Activated CD8-positive, alpha-beta T cell treated with anti-CD3 and anti-CD28 coated beads, Interleukin-2, amount 10 ng/mL, durations not matched to agents 7 days and 5 days (primary cell): ENCODE measurements around the gene ALKBH8. TPM values are rescaled to one million over a fixed set of nuclear protein-coding genes. Genes with fewer than 3 reads are reported as not detected.
"Not testable (repeated sequence)": the region's sequence is repeated elsewhere in the genome, so short reads cannot be mapped to it uniquely, and the experiment has no call there.

Experiments used
- ATAC-seq: fragments of 150-1000 bp; cut with Tn5 transposase; one replicate; pipeline ENCODE4 v1.10.0; 2021; ENCODE audit warnings: moderate library complexity
- CTCF ChIA-PET: fragments of 350-600 bp; sonication (Branson Sonifier 250); formaldehyde crosslinking; loops from one replicate; lab custom pipeline; 2021; ENCODE audit warnings: antibody characterized with exemption; lab: Charles Lee
- POLR2A ChIA-PET: fragments of 350-600 bp; sonication (Branson Sonifier 250); formaldehyde crosslinking; loops from one replicate; lab custom pipeline; 2021; ENCODE audit warnings: antibody characterized with exemption; lab: Charles Lee
- DNase-seq: peaks from one replicate; pipeline ENCODE4 v3.0.0-alpha.2; 2020
- H3K27ac Mint-ChIP-seq: one replicate; pipeline ENCODE4 v1.8.0; 2021; ENCODE audit warnings: mild to moderate bottlenecking, mixed read lengths
- H3K27me3 Mint-ChIP-seq: one replicate; pipeline ENCODE4 v1.8.0; 2021; ENCODE audit warnings: low read depth, mixed read lengths
- H3K36me3 Mint-ChIP-seq: one replicate; pipeline ENCODE4 v1.8.0; 2021; ENCODE audit warnings: low read depth, mixed read lengths
- H3K4me1 Mint-ChIP-seq: one replicate; pipeline ENCODE4 v1.8.0; 2021; ENCODE audit warnings: low read depth, mixed read lengths
- H3K4me3 Mint-ChIP-seq: one replicate; pipeline ENCODE4 v1.8.0; 2021; ENCODE audit warnings: mild to moderate bottlenecking, mixed read lengths
- H3K9me3 Mint-ChIP-seq: one replicate; pipeline ENCODE4 v1.8.0; 2022; ENCODE audit warnings: mixed read lengths; ENCODE audit not compliant: insufficient read depth
- total RNA-seq, 2 experiments: library from RNA; stranded (reverse); gene quantifications; one replicate each; pipeline ENCODE4 v1.2.3, GENCODE V29; 2021

ALKBH8 gene
- total RNA-seq, 2 experiments from 2014 or later, result 11.1 to 11.3 TPM

DNA sequence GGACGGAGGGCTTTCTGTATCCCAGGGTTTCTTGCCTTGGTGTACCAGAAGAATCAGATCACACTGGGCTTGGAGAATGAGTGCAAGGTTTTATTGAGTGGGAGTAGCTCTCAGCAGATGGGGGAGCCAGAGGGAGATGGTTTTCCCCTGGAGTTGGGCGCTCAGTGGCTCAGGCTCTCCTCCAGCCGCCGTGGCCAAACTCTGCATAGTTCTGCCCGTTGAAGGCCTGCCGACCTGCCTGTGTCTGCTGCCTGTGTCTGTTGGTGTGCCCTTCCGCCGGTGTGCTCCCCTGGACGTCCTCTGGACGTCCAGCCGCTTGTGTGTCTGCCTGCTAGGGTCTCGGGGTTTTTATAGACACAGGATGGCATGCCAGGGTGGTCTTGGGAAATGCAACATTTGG lies 4.5 kb upstream of the ALKBH8 start:
- CTCF ChIA-PET, result interaction anchor here (6.7 kb wide), 1 partner anchor 119 kb away, joined by 42 read pairs; no protein-coding TSS in a partner anchor
- no peak overlapping the region for H3K4me3 Mint-ChIP-seq
- no peak for DNase-seq
- POLR2A ChIA-PET, result no interaction called here
- no peaks in the 10 kb centered on the region for H3K9me3 Mint-ChIP-seq
- peaks cover 25% of the 10 kb centered on the region for H3K4me1 Mint-ChIP-seq
- no peak overlapping the region for H3K27ac Mint-ChIP-seq
- H3K36me3 Mint-ChIP-seq, result no peaks in the 10 kb centered on the region
- ATAC-seq, result no peak
- peaks cover 10% of the 10 kb centered on the region for H3K27me3 Mint-ChIP-seq

DNA sequence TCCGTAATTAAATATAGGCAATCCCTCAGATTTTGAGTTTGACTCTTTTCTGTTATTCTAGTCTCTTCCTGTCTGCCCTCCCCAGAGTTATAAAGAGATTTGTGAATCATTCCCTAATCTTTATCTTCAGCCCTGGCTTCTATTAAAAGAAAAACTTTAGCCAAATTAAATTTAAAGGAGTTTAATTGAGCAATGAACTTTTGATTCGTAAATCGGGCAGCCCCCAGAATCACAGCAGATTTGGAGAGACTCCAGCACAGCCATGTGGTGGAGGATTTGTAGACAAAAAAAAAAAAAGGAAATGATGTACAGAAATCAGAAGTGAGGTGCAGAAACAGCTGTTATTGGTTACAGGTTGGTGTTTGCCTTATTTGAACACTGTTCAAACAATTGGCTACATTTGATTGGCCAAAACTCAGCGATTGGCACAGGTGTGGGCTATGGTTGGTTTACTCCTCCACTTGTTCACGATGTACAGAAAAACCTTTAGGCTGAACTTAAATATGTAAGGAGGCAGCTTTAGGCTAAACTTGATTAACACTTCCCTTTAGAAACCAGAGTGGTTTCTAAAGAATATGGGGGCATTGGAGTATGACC lies 2.3 kb upstream of the ALKBH8 start:
- no peak overlapping the region for H3K27ac Mint-ChIP-seq
- no peaks in the 10 kb centered on the region for H3K36me3 Mint-ChIP-seq
- ATAC-seq, result no peak
- H3K4me1 Mint-ChIP-seq, result peaks cover 40% of the 10 kb centered on the region
- peaks cover 7% of the 10 kb centered on the region for H3K27me3 Mint-ChIP-seq
- no peaks in the 10 kb centered on the region for H3K9me3 Mint-ChIP-seq
- CTCF ChIA-PET, result interaction anchor here (0.7 to 7.5 kb wide), 5 partner anchors 9 to 204 kb away, joined by 4 to 95 read pairs (median 7); no protein-coding TSS in a partner anchor
- POLR2A ChIA-PET, result no interaction called here
- H3K4me3 Mint-ChIP-seq, result no peak overlapping the region
- no peak for DNase-seq

DNA sequence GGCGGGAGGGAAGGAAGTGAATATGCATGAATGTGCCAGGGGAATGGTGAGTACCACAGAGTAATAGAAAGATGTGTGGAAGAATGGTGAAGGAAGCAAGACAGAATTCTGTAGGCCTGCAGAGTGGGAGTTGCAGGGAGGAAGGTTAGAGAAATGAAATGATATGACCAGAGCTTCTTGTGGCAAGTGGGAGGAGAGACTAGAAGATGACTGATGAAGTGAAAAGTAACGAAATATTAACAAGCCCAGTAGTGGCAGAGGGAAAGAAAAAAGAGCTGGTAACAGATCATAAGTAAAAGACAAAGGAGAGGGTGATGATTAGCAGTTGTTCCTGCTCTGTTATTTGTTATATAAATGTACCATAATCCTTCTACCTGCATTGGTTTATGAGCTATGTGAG lies 1.0 kb upstream of the ALKBH8 start:
- Mint-ChIP-seq H3K4me3 (peak overlapping the region; percentile 87), H3K27ac (peak overlapping the region; percentile 94), H3K27me3 (peaks cover 3% of the 10 kb centered on the region), H3K36me3 (peaks cover 2% of the 10 kb centered on the region), H3K4me1 (peaks cover 49% of the 10 kb centered on the region), H3K9me3 (no peaks in the 10 kb centered on the region)
- CTCF ChIA-PET, result interaction anchor here (0.6 to 7.5 kb wide), 10 partner anchors 9 to 206 kb away, joined by 3 to 95 read pairs (median 5); no protein-coding TSS in a partner anchor
- DNase-seq (no peak), ATAC-seq (no peak)
- POLR2A ChIA-PET, result no interaction called here

DNA sequence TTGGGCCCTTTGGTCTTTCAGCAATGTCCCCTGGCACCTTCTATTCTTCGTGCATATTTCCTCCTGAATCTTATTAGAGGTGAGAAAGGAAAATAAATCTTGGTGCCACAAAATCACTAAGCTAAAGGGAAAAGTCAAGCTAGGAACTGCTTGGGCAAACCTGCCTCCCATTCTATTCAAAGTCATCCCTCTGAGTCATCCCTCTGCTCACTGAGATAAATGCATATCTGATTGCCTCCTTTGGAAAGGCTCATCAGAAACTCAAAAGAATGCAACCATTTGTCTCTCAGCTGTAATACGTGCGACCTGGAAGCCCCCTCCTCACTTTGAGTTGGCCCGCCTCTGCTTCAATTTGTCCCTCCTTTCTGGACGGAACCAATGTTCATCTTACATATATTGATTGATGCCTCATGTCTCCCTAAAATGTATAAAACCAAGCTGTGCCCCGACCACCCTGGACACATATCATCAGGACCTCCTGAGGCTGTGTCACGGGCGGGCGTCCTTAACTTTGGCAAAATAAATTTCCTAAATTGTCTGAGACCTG lies 493 bp upstream of the ALKBH8 start:
- H3K9me3 Mint-ChIP-seq, H3K36me3 Mint-ChIP-seq, DNase-seq, H3K27me3 Mint-ChIP-seq, ATAC-seq: not testable (repeated sequence)
- H3K4me1 Mint-ChIP-seq, result peaks cover 51% of the 10 kb centered on the region
- ChIA-PET POLR2A (interaction anchor here (1.0 to 1.9 kb wide), 2 partner anchors 14 to 19 kb away, joined by 3 to 4 read pairs; no protein-coding TSS in a partner anchor), CTCF (interaction anchor here (0.6 to 7.5 kb wide), 11 partner anchors 10 to 224 kb away, joined by 3 to 95 read pairs (median 3); no protein-coding TSS in a partner anchor)
- peak overlapping the region; percentile 87 for H3K4me3 Mint-ChIP-seq
- peak overlapping the region; percentile 94 for H3K27ac Mint-ChIP-seq

DNA sequence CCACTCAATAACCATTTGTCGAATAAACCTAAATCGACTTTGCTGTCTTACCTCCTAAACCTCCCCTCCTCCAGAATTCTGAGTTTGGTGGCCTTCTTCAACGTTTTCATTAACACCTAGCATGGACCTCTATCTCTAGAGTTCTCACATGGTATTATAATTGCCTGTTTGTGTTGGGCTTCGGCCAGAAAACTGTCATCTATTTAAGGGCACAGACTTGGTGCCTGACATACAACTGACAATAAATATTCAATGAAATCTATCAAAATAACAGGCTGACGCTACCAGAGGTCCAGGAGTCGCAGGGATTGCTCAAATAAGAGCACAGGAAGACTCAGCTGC lies 687 bp downstream of the ALKBH8 start:
- Mint-ChIP-seq H3K36me3 (peaks cover 5% of the 10 kb centered on the region), H3K27ac (peak overlapping the region; percentile 94), H3K4me3 (peak overlapping the region; percentile 87), H3K9me3 (no peaks in the 10 kb centered on the region), H3K27me3 (no peaks in the 10 kb centered on the region), H3K4me1 (peaks cover 51% of the 10 kb centered on the region)
- no peak for ATAC-seq
- CTCF ChIA-PET, result interaction anchor here (0.8 to 7.5 kb wide), 6 partner anchors 9 to 226 kb away, joined by 3 to 95 read pairs (median 7); no protein-coding TSS in a partner anchor
- POLR2A ChIA-PET, result interaction anchor here (0.8 to 1.9 kb wide), 4 partner anchors 13 to 115 kb away, joined by 3 to 4 read pairs (median 4); no protein-coding TSS in a partner anchor
- no peak for DNase-seq

DNA sequence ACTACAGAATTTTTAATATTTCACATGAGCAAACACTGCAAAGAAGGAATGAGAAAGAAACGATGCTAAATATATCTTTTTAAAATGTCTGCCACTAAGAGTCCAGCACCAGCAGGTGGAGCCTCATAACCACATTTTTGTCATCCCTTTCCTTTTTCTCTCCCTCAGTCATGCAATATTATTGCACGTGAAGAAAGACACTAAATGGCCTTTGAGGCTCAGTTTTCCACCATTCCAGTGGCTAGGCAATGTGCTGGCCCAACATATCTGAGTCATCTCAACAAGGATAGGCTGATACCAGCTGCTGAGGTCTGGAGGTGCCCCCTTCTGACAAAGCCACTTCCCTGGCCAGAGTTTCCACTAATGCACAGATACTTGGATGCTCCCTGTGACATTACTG lies 1.8 kb downstream of the ALKBH8 start:
- peak overlapping the region; percentile 46 for H3K4me3 Mint-ChIP-seq
- H3K4me1 Mint-ChIP-seq, result peaks cover 51% of the 10 kb centered on the region
- no peaks in the 10 kb centered on the region for H3K9me3 Mint-ChIP-seq
- POLR2A ChIA-PET, result interaction anchor here (1.1 kb wide), 1 partner anchor 28 kb away, joined by 3 read pairs; no protein-coding TSS in a partner anchor
- H3K27ac Mint-ChIP-seq, result peak overlapping the region; percentile 28
- DNase-seq, result peak; percentile 65
- H3K36me3 Mint-ChIP-seq, result peaks cover 14% of the 10 kb centered on the region
- no peaks in the 10 kb centered on the region for H3K27me3 Mint-ChIP-seq
- ATAC-seq, result no peak
- CTCF ChIA-PET, result interaction anchor here (0.7 to 7.5 kb wide), 18 partner anchors 8 to 1352 kb away, joined by 3 to 95 read pairs (median 4); no protein-coding TSS in a partner anchor

DNA sequence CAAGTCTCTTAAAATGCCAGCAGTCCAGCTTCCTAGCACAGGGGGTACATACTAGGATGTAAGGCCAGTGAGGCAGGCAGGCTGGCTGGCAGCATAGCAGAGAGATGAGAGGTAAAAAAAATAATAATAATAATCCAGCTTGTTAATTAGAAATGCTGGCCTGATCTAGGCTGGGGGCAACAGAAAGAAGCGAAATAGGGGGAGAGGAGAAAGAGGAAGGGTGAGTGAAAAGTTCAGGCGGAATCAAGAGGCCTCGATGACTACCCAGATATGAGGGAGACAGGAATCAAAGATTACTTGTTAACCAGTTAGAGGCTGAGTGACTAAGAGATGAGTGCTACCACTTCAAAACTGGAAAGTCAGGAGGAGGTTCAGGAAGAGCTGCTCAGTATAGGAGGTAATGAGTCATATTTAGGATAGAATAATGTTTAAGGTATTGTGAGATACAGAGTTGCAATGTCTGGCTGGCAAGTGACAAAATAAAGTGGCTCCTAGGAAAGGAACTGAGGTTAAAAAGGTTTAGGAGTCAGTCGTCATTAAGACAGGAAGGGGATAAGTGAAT lies 2.8 kb downstream of the ALKBH8 start:
- ChIA-PET POLR2A (interaction anchor here (0.7 to 1.1 kb wide), 3 partner anchors 9 to 105 kb away, joined by 3 to 4 read pairs (median 3); partner anchors contain the start of gene CWF19L2), CTCF (interaction anchor here (0.7 to 7.5 kb wide), 21 partner anchors 9 to 1353 kb away, joined by 3 to 95 read pairs (median 3); no protein-coding TSS in a partner anchor)
- no peak overlapping the region for H3K4me3 Mint-ChIP-seq
- DNase-seq (no peak), ATAC-seq (no peak)
- no peak overlapping the region for H3K27ac Mint-ChIP-seq
- no peaks in the 10 kb centered on the region for H3K27me3 Mint-ChIP-seq
- peaks cover 44% of the 10 kb centered on the region for H3K4me1 Mint-ChIP-seq
- H3K36me3 Mint-ChIP-seq, result peaks cover 14% of the 10 kb centered on the region
- H3K9me3 Mint-ChIP-seq, result no peaks in the 10 kb centered on the region

DNA sequence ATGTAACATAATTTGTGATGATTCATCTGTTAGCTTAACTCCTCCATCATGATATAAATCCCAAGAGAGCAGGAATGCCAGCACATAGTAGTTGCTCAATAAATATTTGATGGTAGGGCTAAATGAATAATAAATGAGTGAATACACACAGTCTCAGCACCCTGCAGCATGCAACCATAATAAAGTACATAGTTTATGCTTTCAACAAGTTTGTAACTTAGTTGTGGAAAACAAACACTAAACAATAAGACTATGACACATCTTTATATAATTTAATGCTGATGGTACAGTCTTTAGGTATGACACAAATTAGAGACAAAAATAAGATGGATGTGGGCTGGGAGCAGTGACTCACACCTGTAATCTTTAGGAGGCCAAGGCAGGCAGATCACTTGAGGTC lies 3.8 kb downstream of the ALKBH8 start:
- H3K4me1 Mint-ChIP-seq, result peaks cover 38% of the 10 kb centered on the region
- no peak overlapping the region for H3K4me3 Mint-ChIP-seq
- no peaks in the 10 kb centered on the region for H3K27me3 Mint-ChIP-seq

DNA sequence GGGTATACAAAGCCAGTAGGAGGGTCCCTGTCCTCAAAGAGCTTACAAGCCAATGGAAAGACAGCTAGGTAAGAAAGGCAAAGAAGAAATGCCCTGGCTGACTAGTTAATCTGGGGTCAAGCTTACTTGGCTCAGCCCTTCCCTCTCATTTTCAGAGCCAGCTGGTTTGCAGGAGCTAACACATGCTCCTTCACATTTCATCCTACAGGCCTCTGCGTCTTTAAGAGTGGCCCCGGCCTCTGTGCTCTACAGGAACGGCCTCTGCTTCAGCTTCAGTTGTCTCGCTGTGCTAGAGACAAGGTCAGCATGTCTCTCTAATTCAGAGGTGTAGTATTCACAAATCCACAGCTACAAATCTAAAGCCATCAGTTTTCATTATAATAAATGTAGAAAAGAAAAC lies 15.2 kb downstream of the ALKBH8 start:
- no peak for ATAC-seq
- no peaks in the 10 kb centered on the region for H3K4me1 Mint-ChIP-seq

More for the DNA sequence above, 3.8 kb downstream of the ALKBH8 start:
- POLR2A ChIA-PET, result no interaction called here
- H3K9me3 Mint-ChIP-seq, result no peaks in the 10 kb centered on the region
- ATAC-seq, result no peak
- H3K27ac Mint-ChIP-seq, result no peak overlapping the region
- CTCF ChIA-PET, result interaction anchor here (2.0 to 7.5 kb wide), 4 partner anchors 12 to 127 kb away, joined by 8 to 95 read pairs (median 28); no protein-coding TSS in a partner anchor
- H3K36me3 Mint-ChIP-seq, result peaks cover 14% of the 10 kb centered on the region
- no peak for DNase-seq

DNA sequence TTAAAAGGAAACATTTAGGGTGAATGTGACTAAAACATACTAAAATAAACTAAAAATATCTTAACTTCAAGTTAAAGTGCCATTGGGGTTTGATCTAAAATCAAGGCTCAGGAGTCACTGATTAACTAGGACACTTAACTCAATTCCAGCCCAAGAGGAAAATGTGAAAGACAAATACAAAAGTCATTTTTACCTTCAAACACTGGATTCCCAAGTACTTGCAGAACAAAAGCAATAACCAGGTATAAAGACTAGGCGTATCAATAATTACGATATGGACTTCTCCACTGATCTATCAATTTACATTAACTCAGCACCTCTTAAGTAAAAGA lies 15.6 kb downstream of the ALKBH8 start:
- Mint-ChIP-seq H3K4me3 (no peak overlapping the region), H3K36me3 (peaks cover 18% of the 10 kb centered on the region), H3K4me1 (no peaks in the 10 kb centered on the region), H3K27me3 (no peaks in the 10 kb centered on the region), H3K9me3 (no peaks in the 10 kb centered on the region), H3K27ac (no peak overlapping the region)
- CTCF ChIA-PET, result interaction anchor here (0.8 to 9.7 kb wide), 8 partner anchors 9 to 139 kb away, joined by 3 to 95 read pairs (median 10); partner anchors contain the start of gene ALKBH8
- DNase-seq (no peak), ATAC-seq (no peak)
- POLR2A ChIA-PET, result no interaction called here

More for the DNA sequence above, 15.2 kb downstream of the ALKBH8 start:
- CTCF ChIA-PET, result interaction anchor here (0.8 to 9.7 kb wide), 6 partner anchors 9 to 139 kb away, joined by 3 to 95 read pairs (median 18); partner anchors contain the start of gene ALKBH8
- Mint-ChIP-seq H3K4me3 (no peak overlapping the region), H3K9me3 (no peaks in the 10 kb centered on the region), H3K27ac (no peak overlapping the region), H3K27me3 (no peaks in the 10 kb centered on the region), H3K36me3 (peaks cover 18% of the 10 kb centered on the region)
- DNase-seq, result no peak
- POLR2A ChIA-PET, result no interaction called here

DNA sequence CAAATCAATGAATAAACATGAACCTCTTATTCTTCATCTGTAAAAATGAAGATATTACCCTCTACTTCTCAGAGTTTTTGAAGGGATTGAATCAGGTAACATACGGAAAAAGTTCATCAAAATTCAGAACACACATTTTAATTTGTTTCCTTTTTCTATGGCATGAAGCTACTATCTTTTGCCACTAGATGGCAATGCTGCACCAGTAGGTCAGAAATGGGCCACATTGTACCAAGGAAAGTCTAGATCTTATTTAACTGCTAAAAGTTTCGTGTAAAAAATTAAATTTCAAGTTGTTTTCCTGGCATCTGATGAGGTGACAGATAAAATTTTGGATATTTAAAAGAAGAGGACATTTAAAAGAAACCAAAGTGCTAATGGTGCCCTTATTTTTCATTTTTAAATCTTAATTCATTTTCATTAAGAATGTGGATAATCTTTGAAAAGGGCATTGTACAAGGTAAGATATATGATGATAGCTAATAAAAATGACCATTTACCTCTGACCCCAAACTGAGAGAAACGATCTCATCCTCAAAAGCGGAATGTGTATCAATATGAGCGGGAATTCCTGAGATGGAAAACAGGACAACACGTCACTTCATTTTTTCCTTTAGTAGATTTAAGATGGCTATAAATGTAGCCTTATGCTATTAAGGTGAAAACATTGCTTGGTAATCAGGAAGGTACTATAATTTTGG lies 16.1 kb downstream of the ALKBH8 start:
- H3K4me3 Mint-ChIP-seq, result no peak overlapping the region
- ChIA-PET POLR2A (no interaction called here), CTCF (interaction anchor here (0.8 to 9.7 kb wide), 20 partner anchors 8 to 1459 kb away, joined by 3 to 95 read pairs (median 4); partner anchors contain the start of gene ALKBH8)
- H3K27me3 Mint-ChIP-seq, result no peaks in the 10 kb centered on the region
- H3K36me3 Mint-ChIP-seq, result peaks cover 18% of the 10 kb centered on the region
- H3K27ac Mint-ChIP-seq, result no peak overlapping the region
- no peaks in the 10 kb centered on the region for H3K9me3 Mint-ChIP-seq
- no peaks in the 10 kb centered on the region for H3K4me1 Mint-ChIP-seq
- ATAC-seq (peak; percentile 58), DNase-seq (peak; percentile 46)
